Measurements from ENCODE around the gene POU2AF2.
"Not testable (repeated sequence)": the region's sequence is repeated elsewhere in the genome, so short reads cannot be mapped to it uniquely, and the experiment has no call there.

POU2AF2 gene

GRCh38 chr11:111303461-111303860 lies 57.9 kb downstream of the POU2AF2 start:
- no peak for DNase-seq (ENCODE audit: low spot score)

- no peak for DNase-seq (ENCODE audit: low spot score)
Observed at GRCh38 chr11:111305162-111305802, 59.8 kb downstream of the POU2AF2 start.

- DNase-seq (ENCODE audit: low spot score): no peak
Observed at GRCh38 chr11:111305876-111306275, 60.4 kb downstream of the POU2AF2 start.

DNA sequence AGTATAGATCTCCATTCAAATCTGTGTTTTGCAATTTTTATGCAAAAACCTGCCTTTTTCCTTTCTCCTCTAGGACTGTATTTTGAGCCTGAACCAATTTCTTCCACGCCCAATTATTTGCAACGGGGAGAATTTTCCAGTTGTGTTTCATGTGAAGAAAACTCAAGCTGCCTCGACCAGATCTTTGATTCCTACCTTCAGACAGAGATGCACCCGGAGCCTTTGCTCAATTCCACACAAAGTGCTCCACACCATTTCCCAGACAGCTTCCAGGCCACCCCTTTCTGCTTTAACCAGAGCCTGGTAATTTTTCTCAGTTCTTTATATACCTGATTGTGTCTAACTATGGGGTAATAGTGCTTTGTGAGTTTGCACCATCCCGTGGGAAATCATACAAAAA lies 60.8 kb downstream of the POU2AF2 start:
- DNase-seq (ENCODE audit: low spot score): no peak

DNA sequence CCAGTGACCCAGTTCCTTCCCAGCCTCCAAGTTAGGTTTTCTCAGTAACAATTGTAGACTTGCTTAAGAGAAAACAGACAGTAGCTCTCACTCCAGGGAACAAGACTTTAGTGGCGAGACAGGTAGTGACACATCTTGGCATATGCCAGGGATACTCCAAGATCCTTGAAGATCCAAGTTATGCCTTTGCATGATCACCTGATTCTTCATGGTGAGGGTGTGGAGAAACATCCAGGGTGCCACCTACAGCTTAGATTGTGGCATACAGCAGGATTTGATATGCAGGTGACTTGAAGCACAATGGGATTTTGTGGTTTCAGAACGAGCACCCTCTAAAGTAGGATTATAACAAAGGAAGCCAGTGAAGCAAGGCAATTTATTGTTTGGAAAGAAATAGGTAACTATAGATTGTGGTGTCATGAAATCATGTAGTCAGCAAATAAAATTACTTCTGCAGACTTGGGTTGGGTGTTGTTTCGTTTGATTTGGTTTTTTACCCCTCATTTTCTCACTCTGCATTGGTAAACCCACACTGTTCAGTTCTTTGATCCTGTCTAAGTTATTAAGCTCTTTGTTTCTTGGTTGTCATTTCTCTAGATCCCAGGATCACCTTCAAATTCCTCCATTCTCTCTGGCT lies 62.1 kb downstream of the POU2AF2 start:
- DNase-seq (ENCODE audit: low spot score): no peak

DNA sequence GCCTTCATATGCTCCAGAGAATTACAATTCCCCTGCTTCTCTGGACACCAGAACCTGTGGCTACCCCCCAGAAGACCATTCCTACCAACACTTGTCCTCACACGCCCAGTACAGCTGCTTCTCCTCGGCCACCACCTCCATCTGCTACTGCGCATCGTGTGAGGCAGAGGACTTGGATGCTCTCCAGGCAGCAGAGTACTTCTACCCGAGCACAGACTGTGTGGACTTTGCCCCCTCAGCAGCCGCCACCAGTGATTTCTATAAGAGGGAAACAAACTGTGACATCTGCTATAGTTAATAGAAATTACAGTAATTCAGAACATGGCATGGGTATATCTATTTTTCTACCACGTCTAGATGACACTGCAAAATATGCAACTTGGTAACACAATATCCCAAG lies 62.6 kb downstream of the POU2AF2 start:
- DNase-seq (ENCODE audit: low spot score): no peak

DNA sequence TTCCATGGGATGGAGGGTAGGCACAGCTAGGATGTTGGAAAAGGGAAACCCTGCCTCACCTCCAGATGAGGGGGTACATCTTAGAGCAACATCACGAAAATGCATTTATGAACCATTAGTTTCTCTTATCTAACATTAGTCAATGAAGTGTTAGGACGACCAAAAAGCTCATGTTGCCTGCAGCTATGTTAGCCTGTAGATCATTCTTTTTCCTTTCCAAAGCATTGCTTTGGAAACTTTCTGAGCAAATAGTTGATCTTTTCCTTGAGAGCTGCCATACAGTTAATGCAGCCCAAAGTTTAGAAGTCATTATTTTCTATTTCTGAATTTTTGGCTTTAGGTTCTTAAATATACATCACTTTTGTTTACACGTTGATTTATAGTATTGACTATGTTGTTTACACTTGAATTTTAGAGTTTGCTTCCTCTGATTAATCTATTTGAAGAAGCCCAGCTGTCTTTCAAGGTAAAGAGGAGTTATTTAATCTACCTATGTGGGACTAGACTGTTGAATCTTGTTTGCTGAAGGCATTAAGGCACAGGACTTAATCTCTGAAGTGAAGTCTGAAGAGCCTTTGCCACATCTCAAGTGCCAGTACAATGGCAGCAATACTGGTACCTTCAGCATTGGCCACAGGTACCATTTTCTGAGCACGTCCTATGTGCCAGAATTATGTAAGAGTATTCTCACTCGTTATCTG lies 63.8 kb downstream of the POU2AF2 start:
- DNase-seq (ENCODE audit: low spot score): no peak

DNA sequence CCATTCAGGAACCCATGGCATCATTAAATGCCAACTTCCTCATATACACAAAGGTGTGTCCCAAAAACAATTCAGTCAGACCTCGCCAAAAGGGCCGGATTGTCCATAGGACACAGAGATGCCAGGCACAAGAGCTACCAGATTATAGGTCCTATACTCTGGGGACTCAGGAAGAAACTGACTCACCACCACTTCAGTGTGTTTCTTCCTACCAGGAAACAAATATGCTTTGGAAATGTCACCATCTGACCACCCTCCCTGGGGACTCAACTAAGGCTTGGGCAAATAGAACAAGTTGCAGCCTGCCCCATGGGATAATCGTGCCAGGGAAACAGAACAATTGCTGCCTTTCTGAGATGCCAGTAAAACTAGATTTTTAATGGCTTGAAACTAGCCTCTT lies 64.6 kb downstream of the POU2AF2 start:
- no peak for DNase-seq (ENCODE audit: low spot score)

DNA sequence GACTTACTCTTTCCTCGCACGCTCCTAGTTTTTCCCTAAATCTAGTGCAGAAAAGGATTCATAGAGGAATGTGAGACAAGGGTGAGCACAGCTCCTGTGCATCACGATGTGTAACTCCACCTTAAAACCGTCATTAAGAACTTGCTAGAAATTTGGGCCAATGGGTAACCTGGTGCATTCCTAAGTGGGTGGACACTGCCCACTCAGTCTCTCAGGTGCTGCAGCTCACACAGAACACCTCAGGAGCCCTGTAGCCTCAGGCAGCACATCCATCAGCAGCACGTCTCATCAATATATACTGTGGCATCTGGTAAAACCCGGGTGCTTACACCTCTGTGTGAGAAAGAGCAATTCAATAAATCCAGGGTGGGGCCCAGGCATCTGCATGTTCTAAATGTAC lies 65.2 kb downstream of the POU2AF2 start:
- DNase-seq (ENCODE audit: low spot score): no peak

DNA sequence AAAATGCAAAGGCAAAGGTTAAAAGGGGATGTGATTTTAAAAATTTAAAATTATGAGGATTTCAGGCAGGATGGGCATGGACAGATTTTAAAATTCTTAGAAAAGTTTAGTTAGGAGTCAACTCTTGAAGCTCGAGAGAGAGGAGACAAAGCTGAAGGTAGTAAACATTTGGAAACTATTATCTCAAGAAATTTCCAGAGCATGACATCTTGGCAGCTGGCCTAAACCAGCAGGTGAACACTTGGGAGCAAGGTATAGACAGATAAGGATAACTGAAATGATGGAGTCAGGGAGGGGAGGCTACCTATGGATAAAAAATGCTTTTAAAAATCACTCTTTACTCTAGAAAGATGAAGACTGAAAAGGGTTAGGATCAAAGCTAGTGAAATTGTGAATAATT lies 66.6 kb downstream of the POU2AF2 start:
- DNase-seq (ENCODE audit: low spot score): no peak

GRCh38 chr11:111319296-111319695 lies 73.8 kb downstream of the POU2AF2 start:
- DNase-seq (ENCODE audit: low spot score): no peak

GRCh38 chr11:111320199-111320598 lies 74.7 kb downstream of the POU2AF2 start:
- not testable (repeated sequence) for DNase-seq (ENCODE audit: low spot score)

DNA sequence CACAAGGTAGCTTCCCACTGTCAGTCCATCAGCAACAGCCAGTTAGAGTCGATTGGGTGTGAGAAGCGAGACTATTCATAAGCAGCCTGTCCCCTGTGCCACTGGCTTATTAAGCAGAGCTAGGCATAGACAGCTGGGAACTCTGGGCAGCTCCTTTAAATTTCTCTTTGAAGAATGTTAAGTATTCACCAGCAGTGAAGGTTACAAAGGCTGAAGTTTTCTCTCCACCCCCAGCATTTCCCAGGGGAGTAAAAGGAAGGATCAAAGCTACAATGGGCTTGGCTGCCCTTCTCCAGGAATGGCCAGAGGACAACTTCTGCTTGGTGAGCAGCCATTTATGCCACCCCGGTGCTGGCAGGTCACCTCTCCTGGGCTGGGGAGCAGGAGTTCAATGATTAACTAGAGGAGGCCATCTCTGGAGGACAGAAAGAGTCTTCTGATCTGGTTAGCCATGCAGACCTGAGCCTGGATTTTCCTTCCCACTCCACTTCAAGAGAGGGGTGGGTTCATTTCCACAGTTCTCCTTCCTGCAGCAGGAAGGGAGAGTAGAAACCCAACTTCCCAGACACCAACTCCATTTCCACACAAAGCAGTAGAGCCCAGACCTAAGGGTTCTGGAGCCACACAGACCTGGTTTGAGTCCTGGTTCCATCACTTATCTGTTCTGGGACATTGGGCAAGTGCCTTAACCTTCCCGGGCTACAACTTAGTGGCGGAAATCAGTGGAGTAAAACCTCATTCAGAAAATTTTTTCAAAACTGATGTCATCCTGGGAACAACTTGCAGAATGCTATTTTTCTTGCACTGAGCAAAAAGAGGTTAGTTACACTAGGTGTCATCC lies 75.4 kb downstream of the POU2AF2 start:
- DNase-seq (ENCODE audit: low spot score): no peak

- no peak for DNase-seq (ENCODE audit: low spot score)
Observed at GRCh38 chr11:111322534-111322933, 77.0 kb downstream of the POU2AF2 start.

DNA sequence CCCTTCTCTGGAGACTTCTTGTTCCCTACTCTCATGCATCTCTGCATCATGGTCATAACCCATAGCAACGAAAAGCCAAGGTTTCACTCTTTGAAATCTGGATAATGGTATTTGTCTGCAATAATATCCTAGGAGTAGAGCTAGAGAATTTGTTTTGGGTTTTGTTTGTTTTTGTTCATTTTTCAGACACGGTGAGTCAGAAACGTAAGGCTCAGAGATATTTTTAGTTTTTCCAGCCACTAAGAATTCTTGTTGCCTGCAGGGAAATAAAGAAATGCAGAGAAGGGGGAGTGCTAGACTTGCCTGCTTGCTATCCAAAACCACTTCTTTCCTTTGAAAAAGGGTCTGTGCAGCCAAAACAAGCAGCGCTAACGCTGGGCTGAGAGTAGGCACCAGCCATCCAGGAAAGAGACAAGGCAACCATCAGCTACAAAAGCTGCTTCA lies 78.8 kb downstream of the POU2AF2 start:
- DNase-seq (ENCODE audit: low spot score): no peak

GRCh38 chr11:111325259-111325658 lies 79.7 kb downstream of the POU2AF2 start:
- no peak for DNase-seq (ENCODE audit: low spot score)

- DNase-seq (ENCODE audit: low spot score): no peak
Observed at GRCh38 chr11:111326824-111327223, 81.3 kb downstream of the POU2AF2 start.

DNA sequence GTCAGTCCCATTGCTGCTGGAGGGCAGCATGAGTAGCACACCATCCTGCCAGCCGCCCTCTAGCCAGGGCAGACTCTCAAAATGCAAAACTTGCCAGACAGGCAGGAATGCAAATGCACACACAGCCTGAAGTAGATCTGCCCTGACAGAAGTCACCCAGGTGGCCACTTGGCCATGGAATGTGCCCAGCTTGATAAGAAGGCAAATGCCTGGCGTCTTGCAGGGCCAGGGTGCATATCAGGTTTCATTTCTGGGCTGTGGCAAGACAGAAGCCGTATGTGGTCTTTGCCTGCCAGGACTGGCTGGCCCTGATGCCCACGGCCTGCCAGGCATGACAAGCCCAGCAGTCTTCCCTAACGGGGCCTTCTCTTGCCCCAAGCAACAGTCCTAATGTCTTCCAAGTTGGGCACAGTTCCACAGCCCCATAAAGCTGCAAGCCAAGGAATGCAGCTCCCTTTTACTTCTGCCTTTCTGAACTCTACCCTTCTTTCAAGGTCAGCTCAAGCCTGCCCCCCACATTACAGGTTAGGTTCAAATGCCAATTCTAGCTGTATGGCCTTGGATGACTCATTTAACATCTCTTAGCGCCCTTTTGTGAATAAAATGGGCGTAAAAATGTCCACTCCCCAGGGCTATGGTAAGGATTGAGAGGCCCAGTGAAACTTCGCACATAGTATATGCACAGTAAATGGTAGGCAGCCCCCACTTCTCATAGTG lies 82.5 kb downstream of the POU2AF2 start:
- no peak for DNase-seq (ENCODE audit: low spot score)

GRCh38 chr11:111329306-111330204 lies 84.0 kb downstream of the POU2AF2 start:
- DNase-seq (ENCODE audit: low spot score): no peak

GRCh38 chr11:111330234-111330893 lies 84.8 kb downstream of the POU2AF2 start:
- no peak for DNase-seq (ENCODE audit: low spot score)
